Central memory CD4-positive, alpha-beta T cell (primary cell): ENCODE measurements around the gene HOXC9.

ENCODE experiments used
- DNase-seq: peaks from one replicate; pipeline ENCODE4 v3.0.0; 2022
- total RNA-seq, 3 experiments: gene quantifications; one replicate each; lab custom pipeline; 2026; lab: John Stamatoyannopoulos, UW

Gene HOXC9
- 0 reads per million in 3 experiments for total RNA-seq

- no peak for DNase-seq
Measured at GRCh38 chr12:54000116-54001114, at the start of gene HOXC9. Gene HOXC9 (plus strand): TSS chr12:54000161. CDS start chr12:54000189, 28 bp downstream.

GRCh38 chr12:53950437-53950773 is 49.6 kb upstream of the HOXC9 start:
- DNase-seq: no peak

- DNase-seq: no peak
Measured at GRCh38 chr12:53950789-53951576, 49.0 kb upstream of the HOXC9 start.

DNA sequence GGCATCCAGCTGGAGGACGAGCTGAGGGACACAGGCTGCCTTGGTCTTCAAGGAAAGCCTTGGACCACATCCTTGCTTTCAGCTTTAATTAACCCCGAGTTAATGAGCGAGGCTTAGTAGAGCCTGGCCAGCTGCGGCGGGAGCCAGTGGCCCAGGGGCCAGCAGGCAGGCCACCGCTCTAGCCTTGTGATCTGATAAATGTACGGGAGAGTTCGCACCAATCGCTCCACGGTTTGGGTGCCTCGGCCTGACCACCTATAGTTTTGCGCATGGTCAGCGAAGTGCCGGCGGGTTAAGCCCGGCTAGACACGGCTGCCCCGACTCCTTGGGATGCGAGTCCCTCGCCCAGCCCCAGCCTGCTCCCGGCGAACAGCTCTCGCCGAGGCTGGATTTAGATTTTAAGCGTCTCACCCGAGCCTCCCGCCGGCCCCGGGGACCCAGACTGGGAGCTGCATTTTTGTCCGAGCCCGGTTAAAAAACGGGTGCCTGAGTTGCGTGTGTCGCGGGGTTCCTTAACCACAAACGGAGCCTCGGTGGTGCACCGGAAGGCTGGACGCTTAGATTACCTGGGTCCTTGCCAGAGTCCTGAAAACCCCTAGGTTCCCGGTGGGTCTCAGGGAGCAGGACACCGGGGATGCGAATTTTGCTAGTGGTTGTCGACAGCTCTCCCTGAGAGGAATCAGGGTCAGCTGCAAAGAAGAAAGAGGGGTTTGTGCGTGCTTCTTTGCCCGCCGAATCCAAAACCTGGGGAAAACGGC is 48.2 kb upstream of the HOXC9 start:
- no peak for DNase-seq

DNA sequence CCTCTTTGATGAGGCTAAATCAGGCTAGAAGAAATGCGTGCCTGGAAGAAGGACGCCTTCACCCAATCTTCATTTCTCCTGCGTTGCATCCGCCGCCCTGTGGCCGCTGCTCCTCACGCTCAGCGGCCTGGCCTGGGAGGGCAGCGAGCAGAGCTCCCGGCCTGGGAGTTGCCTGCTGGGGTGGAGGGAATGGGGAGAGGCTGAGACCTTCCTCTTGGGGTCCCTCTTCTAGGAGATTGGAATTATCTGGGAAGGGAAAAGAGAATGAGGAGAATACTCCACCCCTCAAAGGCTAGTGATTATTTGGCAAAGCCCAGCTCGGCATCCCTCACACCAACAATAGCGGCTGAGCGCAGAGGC is 47.6 kb upstream of the HOXC9 start:
- DNase-seq: no peak

DNA sequence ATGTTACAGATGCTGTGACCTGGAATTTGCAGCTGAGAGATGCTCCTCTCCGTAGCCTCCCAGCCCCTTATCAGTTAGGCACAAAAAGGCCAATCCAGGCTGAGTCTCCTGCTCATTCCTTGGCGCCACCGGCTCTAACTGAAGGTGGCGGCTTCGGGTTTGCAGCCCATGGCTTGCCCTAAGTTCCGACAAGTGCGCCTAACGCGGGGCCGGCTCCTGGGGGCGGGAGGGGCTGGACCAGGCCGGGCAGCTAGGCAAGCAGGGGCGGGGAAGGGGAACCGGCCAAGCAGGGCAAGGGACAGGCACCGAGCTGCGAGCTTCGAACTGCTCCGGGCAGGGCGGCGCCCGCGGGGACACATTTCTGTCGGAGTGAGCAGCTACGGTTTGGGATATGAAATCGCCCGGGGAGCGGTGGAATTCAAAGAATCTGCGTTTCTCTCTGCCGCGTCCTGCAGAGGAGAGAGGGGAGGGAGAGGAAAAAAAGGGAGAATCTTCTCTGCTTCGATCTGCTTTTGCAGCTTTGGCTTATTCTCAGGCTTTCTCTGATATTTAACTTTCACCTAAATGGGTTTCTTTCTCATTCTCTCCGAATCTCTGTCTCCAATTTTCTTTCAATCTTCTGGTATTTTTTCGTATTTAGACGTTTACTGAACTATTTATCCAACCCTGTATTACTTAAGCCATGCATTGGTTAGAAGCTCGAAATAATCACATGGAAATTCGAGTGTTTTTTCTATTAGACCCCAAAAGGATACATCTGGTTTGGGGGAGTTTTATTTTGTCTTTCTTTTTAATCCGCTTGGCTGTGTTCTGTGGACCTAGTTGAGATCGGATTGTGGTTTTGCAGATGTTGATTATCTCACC is 46.9 kb upstream of the HOXC9 start:
- no peak for DNase-seq

DNA sequence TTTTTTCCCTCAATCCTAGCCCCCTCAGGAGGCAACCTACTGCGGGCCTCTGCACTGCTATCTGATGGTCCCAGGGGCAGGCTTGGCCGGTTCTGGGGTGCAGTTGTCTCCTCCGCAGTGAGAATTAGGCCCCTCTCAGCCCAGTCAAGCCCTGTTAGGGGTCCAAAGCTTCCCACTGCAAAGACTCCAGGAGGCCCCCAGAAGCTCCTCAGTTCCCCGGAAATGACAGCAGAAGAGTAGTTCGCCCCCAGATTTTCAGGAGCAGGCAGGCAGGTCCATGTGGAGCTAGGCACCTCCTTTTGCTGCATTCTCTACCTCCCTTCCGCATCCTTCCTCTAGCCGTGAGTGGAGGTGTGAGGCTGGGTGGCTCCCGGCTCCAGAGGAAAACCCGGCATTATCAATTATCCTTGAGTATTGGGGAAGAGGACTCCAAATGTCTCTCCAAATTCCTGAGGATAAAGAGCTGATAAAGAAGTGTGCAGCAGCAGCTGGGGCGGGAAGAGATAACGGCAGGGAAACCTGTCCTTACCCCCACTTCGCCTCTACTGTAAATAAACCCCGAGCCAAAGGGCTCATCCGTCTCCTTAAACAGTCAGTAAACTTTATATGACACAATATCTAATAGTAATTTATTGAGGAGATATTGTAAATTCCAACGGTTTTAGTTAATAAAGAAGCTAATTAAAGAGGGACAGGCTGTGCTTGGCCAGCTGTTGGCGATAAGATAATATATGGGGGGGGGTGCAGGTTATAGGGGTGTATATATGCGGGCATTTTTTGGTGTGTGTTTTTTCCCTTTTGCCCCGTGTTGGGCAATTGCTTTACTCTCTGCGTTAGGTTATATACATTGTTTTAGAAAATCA is 45.9 kb upstream of the HOXC9 start:
- DNase-seq: no peak

GRCh38 chr12:53954694-53955035 is 45.3 kb upstream of the HOXC9 start, which contains the start of gene HOXC12:
Gene HOXC12 (plus strand): TSS chr12:53954903. CDS start chr12:53954930, 27 bp downstream.
- DNase-seq: no peak

DNA sequence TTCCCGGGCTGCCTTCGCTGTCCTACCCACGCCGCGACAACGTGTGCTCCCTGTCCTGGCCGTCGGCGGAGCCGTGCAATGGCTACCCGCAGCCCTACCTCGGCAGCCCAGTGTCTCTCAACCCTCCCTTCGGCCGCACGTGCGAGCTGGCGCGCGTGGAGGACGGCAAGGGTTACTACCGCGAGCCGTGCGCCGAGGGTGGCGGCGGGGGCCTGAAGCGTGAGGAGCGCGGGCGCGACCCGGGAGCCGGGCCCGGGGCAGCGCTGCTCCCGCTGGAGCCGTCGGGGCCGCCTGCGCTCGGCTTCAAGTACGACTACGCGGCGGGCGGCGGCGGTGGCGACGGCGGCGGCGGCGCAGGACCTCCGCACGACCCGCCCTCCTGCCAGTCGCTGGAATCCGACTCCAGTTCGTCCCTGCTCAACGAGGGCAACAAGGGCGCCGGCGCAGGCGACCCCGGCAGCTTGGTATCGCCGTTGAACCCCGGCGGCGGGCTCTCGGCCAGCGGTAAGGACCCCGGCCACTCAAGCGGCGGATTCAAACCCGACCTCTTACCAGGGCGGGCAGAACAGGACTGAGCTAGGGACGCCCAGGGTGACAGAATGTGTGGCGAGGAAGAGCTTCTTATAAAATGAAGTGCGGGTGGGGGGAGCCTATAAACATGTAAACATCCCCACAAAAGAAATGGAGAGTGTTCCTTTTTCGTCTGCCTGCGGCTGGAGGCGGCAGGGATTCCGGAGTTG is 44.8 kb upstream of the HOXC9 start:
- no peak for DNase-seq

DNA sequence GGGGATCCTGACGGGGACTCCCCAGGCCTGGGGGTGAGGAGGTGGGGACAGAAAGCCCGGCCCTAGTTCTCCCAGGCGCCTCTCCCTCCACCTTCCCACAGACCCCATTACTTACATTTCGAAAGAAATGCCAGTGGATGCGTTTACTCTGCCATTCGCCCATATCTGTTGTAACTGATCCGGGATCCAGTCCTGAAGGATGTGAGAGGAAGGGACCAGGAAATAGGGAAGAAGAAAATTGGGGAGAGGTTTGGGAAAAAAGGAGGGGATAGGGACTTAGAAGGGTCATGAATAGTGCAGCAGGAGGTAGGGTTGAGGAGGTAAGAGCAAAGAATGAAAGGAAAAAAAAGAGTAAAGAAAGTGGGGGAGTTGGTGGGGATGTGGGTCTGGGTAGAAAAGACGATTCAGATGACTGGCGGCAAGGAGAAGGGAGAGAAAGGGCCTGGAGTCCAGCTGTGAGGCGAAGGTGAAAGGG is 44.1 kb upstream of the HOXC9 start:
- no peak for DNase-seq

- no peak for DNase-seq
Measured at GRCh38 chr12:53956251-53956887, 43.6 kb upstream of the HOXC9 start.

DNA sequence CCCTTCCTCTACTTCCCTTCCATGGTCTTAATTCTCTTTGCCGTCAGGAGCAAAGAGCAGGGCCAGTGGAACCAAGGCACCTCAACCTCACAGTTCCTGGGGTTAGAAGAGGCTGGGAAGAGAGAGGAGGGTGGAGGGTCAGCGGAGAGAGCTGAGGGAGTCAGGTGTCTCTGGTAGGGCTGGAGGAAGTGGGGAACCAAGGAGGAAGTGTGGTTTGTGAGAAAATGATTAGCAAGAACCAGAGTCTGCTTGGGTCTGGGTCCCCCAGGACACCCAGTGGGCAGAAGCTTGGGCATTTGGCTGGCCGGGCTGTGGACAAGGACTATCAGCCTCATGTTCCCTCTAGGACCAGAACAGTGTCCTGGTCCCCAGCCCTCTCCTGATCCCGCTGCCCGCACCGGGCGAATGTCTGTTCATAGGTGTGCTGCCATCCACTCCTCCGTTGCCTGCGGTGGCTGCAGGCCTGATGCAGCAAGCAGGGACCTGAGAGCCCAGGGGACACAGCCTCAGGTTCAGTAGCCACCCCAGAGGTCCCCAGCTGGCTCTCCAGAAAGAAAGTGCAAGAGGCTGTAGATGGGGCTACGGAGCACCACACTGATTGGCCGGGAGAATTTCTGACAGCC is 42.9 kb upstream of the HOXC9 start:
- no peak for DNase-seq

- no peak for DNase-seq
Measured at GRCh38 chr12:53958128-53958527, 41.8 kb upstream of the HOXC9 start.

GRCh38 chr12:53959314-53959713 is 40.6 kb upstream of the HOXC9 start:
- no peak for DNase-seq

- no peak for DNase-seq
Measured at GRCh38 chr12:53960187-53961024, 39.6 kb upstream of the HOXC9 start.

DNA sequence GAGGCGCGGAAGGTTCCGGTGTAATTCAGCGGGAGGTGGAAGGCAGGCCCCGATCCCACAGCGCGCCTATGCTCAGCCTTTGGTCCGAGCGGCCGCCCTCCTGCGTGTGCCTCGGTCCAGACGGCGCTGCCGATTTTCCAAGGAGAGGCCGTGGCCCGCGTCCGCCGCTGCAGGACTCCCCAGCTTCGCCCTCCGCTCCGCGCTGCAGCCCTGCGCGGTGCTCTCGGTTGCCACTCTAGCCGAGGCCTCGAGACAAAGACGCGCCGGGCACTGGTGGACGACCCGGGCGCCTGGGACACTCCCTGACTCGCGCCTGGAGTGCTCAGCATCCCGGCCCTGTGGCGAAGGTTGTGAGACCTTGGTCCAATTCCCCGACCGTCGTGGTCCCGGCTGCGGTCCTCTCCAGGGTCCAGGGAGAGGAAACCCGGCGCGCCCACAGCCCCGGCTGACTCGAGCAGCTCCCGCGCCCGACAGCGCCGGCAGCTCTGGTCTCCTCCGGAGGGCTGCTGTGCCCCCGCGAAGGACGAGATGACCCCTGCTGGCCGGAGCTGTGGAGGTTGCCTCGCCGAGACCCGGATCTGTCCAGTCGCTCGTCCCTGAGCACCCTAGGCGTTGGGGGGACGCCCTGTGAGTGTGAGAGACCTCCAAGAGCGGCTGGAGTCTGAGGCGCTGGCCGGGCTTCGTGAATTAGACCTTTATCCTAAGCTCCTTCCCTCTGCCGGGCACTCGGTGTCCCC is 38.8 kb upstream of the HOXC9 start:
- DNase-seq: no peak

DNA sequence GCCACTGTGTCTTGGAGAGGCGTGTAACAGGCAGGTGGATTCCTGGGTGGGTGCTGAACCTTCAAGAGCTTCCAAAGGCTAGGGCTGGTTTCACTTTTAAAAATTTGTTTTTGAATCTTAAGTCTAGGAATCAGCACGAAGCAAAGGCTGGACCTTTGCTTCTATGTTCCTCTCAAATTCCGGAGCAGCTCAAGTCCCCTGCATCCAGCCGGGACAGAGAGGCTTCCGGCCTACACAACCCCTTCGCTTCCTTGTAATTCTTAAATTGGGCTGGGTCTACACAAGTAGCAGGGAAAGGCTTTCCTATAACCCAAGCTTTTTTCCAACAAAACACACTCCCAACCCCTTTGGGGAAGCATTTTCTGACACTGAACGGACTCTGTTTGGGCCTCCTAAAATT is 37.0 kb upstream of the HOXC9 start:
- DNase-seq: no peak
